ENCODE measurements around the gene DOK7. TPM values are rescaled to one million over a fixed set of nuclear protein-coding genes. Genes with fewer than 3 reads are reported as not detected.

Gene DOK7
- total RNA-seq, 2 donors from 2014 or later, result 8.2 to 16.4 TPM

DNA sequence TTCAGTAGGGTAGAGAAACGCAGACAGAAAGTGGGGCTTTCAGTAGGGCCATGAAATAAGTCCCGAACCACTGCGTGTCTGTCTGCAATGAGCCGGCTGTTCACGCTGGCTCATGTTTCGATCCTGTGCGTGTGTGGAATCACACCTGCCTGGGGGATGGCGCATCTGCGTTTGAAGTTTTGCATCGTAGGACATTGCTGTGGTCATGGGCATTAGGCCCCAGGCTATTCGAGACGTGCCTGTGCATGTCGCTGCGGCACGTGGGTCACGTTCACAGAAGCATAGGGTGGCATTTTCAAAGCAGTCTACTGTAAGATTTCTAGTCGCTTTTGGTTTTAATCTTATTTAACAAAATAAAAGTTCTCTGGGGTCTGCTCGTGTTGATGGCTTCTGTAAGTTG, 46.8 kb upstream of the DOK7 start:
- no peak for DNase-seq (ENCODE audit: low spot score)
- TF ChIP-seq POLR2AphosphoS5 (IDR thresholded peaks at IDR 0.05), result no peak
- TF ChIP-seq POLR2A (IDR thresholded peaks at IDR 0.05), result no peak
- no peak for TF ChIP-seq CTCF (IDR thresholded peaks at IDR 0.05)
- no peaks in the 10 kb centered on the region for H3K36me3 ChIP-seq

GRCh38 chr4:3416821-3417221, 46.3 kb upstream of the DOK7 start:
- Histone ChIP-seq H3K4me1 (replicated peaks) (peaks cover 7% of the 10 kb centered on the region), H3K27me3 (replicated peaks; ENCODE audit: insufficient read depth) (no peaks in the 10 kb centered on the region), H3K9me3 (no peaks in the 10 kb centered on the region), H3K4me3 (no peak overlapping the region), H3K36me3 (no peaks in the 10 kb centered on the region), H3K27ac (no peak overlapping the region)
- 93% methylated on average over 17 of the region's 17 CpGs for WGBS
- TF ChIP-seq CTCF (IDR thresholded peaks at IDR 0.05), result no peak
- no peak for TF ChIP-seq POLR2A (IDR thresholded peaks at IDR 0.05)
- TF ChIP-seq POLR2AphosphoS5 (IDR thresholded peaks at IDR 0.05), result no peak
- DNase-seq (ENCODE audit: low spot score), result no peak
- intact Hi-C loops (cut with DNase I), result no loop called here

More for the DNA sequence above, 46.8 kb upstream of the DOK7 start:
- H3K4me3 ChIP-seq, result no peak overlapping the region
- peaks cover 7% of the 10 kb centered on the region for H3K4me1 ChIP-seq (replicated peaks)
- intact Hi-C loops (cut with DNase I), result no loop called here
- H3K9me3 ChIP-seq, result no peaks in the 10 kb centered on the region
- no peaks in the 10 kb centered on the region for H3K27me3 ChIP-seq (replicated peaks; ENCODE audit: insufficient read depth)
- WGBS, result 82% methylated on average over 18 of the region's 18 CpGs
- H3K27ac ChIP-seq, result no peak overlapping the region

DNA sequence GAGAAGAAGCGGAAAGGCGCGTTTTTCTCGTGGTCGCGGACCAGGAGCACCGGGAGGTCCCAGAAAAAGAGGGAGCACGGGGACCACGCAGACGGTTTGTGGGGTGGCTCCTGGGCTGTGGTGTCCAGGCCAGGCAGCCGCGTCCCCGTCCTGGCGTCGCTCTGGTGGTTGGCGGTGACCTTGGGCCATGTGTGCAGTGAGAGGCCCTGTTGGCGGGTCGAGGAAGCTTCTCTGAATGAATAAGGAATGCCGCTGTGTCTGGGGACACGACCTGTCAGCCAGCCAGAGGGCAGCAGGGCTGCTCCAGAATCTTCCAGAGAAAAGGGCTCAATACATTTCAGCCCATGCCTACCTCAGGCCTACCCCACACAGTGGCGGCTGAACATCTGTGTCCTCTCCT, 45.7 kb upstream of the DOK7 start:
- no peak overlapping the region for H3K4me3 ChIP-seq
- intact Hi-C loops (cut with DNase I), result no loop called here
- no peak overlapping the region for H3K27ac ChIP-seq
- no peaks in the 10 kb centered on the region for H3K27me3 ChIP-seq (replicated peaks; ENCODE audit: insufficient read depth)
- peaks cover 7% of the 10 kb centered on the region for H3K4me1 ChIP-seq (replicated peaks)
- DNase-seq (ENCODE audit: low spot score), result no peak
- TF ChIP-seq CTCF (IDR thresholded peaks at IDR 0.05) (no peak), POLR2AphosphoS5 (IDR thresholded peaks at IDR 0.05) (no peak), POLR2A (IDR thresholded peaks at IDR 0.05) (no peak)
- no peaks in the 10 kb centered on the region for H3K36me3 ChIP-seq
- H3K9me3 ChIP-seq, result no peaks in the 10 kb centered on the region
- WGBS, result 94% methylated on average over 21 of the region's 21 CpGs

DNA sequence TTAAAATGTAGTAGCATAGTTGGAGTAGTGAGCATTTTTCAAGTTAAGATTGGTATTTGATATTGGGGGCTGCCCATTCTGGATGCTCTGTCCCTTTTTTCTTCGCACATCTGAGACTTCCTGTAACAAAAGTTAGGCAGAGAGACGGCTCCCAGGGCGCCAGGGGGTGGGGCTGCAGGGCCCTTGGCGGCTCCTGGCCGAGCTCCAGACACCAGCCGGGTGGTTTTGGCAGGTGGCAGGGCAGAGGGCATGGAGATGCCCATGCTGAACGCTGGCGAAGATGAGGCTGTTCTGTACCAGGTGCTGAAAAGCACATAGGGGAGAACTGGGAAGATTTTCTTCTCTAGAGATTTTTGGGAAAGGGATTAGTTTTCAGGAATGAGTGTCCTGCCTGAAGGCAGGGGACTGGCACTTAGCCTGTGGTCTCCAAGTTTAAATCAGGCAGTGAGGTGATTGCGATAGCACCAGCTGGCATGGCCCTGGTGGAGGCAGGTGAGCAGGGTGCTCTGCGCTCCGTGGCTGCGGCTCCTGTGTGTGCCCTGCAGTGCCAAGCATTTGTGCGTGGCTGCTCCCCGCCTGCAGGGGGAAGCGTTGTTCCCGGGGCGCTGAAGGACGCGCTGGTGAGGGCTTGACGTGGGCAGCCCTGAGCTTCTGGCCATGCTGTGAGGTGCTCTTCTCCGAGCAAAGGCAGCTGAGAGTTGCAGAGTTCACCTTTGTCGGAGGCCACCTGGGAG, 44.9 kb upstream of the DOK7 start:
- intact Hi-C loops (cut with DNase I), result no loop called here
- TF ChIP-seq POLR2AphosphoS5 (IDR thresholded peaks at IDR 0.05), result no peak
- no peak for TF ChIP-seq POLR2A (IDR thresholded peaks at IDR 0.05)
- no peak for TF ChIP-seq CTCF (IDR thresholded peaks at IDR 0.05)
- Histone ChIP-seq H3K9me3 (no peaks in the 10 kb centered on the region), H3K4me1 (replicated peaks) (peaks cover 7% of the 10 kb centered on the region), H3K27me3 (replicated peaks; ENCODE audit: insufficient read depth) (no peaks in the 10 kb centered on the region), H3K4me3 (no peak overlapping the region), H3K36me3 (peaks cover 0 to 2% of the 10 kb centered on the region in 2 donors), H3K27ac (no peak overlapping the region)
- 84% methylated on average over 22 of the region's 22 CpGs for WGBS
- no peak for DNase-seq (ENCODE audit: low spot score)
